Cardiac fibroblast (primary cell): ENCODE results near the gene MSN.
"Not testable (repeated sequence)": the region's sequence is repeated elsewhere in the genome, so short reads cannot be mapped to it uniquely, and the experiment has no call there.

ENCODE experiments used
- DNase-seq, 2 donors: peaks; one replicate each; pipeline versions ENCODE4 v3.0.0 to v3.0.0-alpha.2; 2010; ENCODE audit warnings: low read depth in 2 of 2
- H3K4me3 ChIP-seq, 2 donors: replicated peaks in 1 of 2; 1 replicate in 1 of 2; 2 replicates in 1 of 2; pipeline ENCODE4 v1.5.1; 2011; ENCODE audit warnings: low read depth in 2 of 2, low read length in 2 of 2, mild to moderate bottlenecking in 2 of 2, moderate library complexity in 1 of 2
- CTCF ChIP-seq: IDR thresholded peaks from one replicate; pipeline ENCODE4 v1.5.1; 2011; ENCODE audit warnings: low read depth, mild to moderate bottlenecking, low read length, inconsistent platforms

The MSN gene

GRCh38 chrX:65667503-65668376 lies at the start of gene MSN:
TSS of gene MSN (plus strand) at chrX:65667654. CDS start at chrX:65667842, 188 bp downstream.
- peak; percentile 62 to 66 for DNase-seq
- peak within 1 kb of the TSS; percentile 71 to 84 for H3K4me3 ChIP-seq
- TF ChIP-seq CTCF: peak; percentile 9

- DNase-seq, H3K4me3 ChIP-seq: not testable (repeated sequence)
These were observed 47.3 kb upstream of the MSN start for GRCh38 chrX:65620096-65620705.

GRCh38 chrX:65630771-65631170 lies 36.7 kb upstream of the MSN start:
- DNase-seq: no peak
- no peak for TF ChIP-seq CTCF

GRCh38 chrX:65633826-65634225 lies 33.6 kb upstream of the MSN start:
- DNase-seq: no peak
- H3K4me3 ChIP-seq: no peak overlapping the region
- no peak for TF ChIP-seq CTCF

More at GRCh38 chrX:65630771-65631170, 36.7 kb upstream of the MSN start:
- H3K4me3 ChIP-seq: no peak overlapping the region

- no peak overlapping the region for H3K4me3 ChIP-seq
- no peak for DNase-seq
- TF ChIP-seq CTCF: no peak
These were observed 32.7 kb upstream of the MSN start for GRCh38 chrX:65634732-65635131.

GRCh38 chrX:65635378-65635777 lies 32.1 kb upstream of the MSN start:
- DNase-seq: peak; percentile 18 to 58
- H3K4me3 ChIP-seq: no peak overlapping the region
- no peak for TF ChIP-seq CTCF

- no peak for DNase-seq
- no peak for TF ChIP-seq CTCF
- no peak overlapping the region for H3K4me3 ChIP-seq
These were observed 31.6 kb upstream of the MSN start for GRCh38 chrX:65635822-65636221.

- not testable (repeated sequence) for H3K4me3 ChIP-seq, DNase-seq
These were observed 31.2 kb upstream of the MSN start for GRCh38 chrX:65636261-65636660.
